Thyroid gland (tissue), 4 donors: ENCODE data around the gene NCF2. TPM values are rescaled to one million over a fixed set of nuclear protein-coding genes. Genes with fewer than 3 reads are reported as not detected.

Source experiments
- DNase-seq, 2 donors: peaks; one replicate each; pipeline ENCODE4 v3.0.0-alpha.2; 2019
- H3K27ac ChIP-seq, 3 donors: fragments of 200-600 bp; sonication (generic); 1 replicate in 2 of 3; 2 replicates in 1 of 3; pipeline ENCODE4 v1.5.1; 2016 to 2019; ENCODE audit warnings: mild to moderate bottlenecking in 1 of 3, moderate library complexity in 1 of 3
- H3K27me3 ChIP-seq: fragments of 200-600 bp; sonication (generic); one replicate; pipeline ENCODE4 v1.5.1; 2019
- H3K36me3 ChIP-seq, 2 donors: fragments of 200-600 bp; sonication (generic); one replicate each; pipeline ENCODE4 v1.5.1; 2016 to 2019
- H3K4me1 ChIP-seq, 2 donors: fragments of 200-600 bp; sonication (generic); one replicate each; pipeline ENCODE4 v1.5.1; 2017 to 2019
- H3K4me3 ChIP-seq, 3 donors: fragments of 200-600 bp; sonication (generic); replicated peaks in 1 of 3; 1 replicate in 2 of 3; 2 replicates in 1 of 3; pipeline ENCODE4 v1.5.1; 2016; ENCODE audit warnings: mild to moderate bottlenecking in 1 of 3
- H3K9me3 ChIP-seq: fragments of 200-600 bp; sonication (generic); one replicate; pipeline ENCODE4 v1.5.1; 2017
- POLR2A ChIP-seq, 2 donors: fragments of 450-650 bp; IDR thresholded peaks; one replicate each; pipeline ENCODE4 v1.6.1; 2017; ENCODE audit warnings: antibody characterized with exemption in 2 of 2, mild to moderate bottlenecking in 2 of 2, moderate library complexity in 1 of 2
- WGBS, 2 donors: methylation state at CpG; one replicate each; pipeline ENCODE4 v1.1.5; 2017; 5-methylcytosine and 5-hydroxymethylcytosine counted together
- intact Hi-C: fragments of 100-400 bp; cut with DNase I; formaldehyde crosslinking; loops from one replicate; pipeline ENCODE4 v1.15.1; 2023
- total RNA-seq, 4 donors: library from RNA; depleted of rRNA; stranded (reverse); fragments of >200 nt; gene quantifications; one replicate each; pipeline ENCODE4 v1.2.3, GENCODE V29; 2016
- TF ChIP-seq, protein P1 (sequence below), 6 experiments: fragments of 200-600 bp in 3 of 6; fragments of 450-650 bp in 3 of 6; sonication (generic) in 3 of 6; IDR thresholded peaks; one replicate each; pipeline ENCODE4 v1.5.1; 2016 to 2019; ENCODE audit warnings: antibody characterized with exemption in 6 of 6, mild to moderate bottlenecking in 2 of 6, inconsistent platforms in 1 of 6, moderate library complexity in 1 of 6

Gene NCF2
- total RNA-seq, 4 donors from 2014 or later, result 3.5 to 9.8 (median 4.5) TPM

DNA sequence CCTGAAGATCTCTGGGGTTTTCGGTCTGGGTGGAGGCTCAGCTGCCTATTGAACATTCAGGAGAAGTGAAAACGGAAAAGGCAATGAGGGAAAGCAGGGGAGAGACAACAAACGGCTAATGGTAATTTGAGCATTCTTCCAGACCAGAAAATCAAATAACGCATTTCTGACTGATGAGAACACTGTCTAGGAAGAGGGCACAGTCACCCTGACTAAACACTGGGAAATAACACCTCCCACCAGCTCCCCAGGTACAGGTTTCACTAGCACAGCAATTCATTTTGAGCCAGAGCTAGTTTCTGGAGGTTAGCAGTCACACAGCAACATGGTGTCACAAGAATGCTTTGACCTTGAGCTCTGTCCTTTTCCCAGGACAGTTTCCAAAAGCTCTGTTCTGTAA is 21.1 kb downstream of the NCF2 start:
- no peak for DNase-seq
- no peak overlapping the region for H3K4me3 ChIP-seq
- 81 to 83% methylated on average over 4 of the region's 4 CpGs for WGBS, 2 donors
- H3K36me3 ChIP-seq, result no peaks in the 10 kb centered on the region
- no peak overlapping the region for H3K27ac ChIP-seq
- no peaks in the 10 kb centered on the region for H3K9me3 ChIP-seq
- no peaks in the 10 kb centered on the region for H3K4me1 ChIP-seq
- no peaks in the 10 kb centered on the region for H3K27me3 ChIP-seq
- no peak for TF ChIP-seq POLR2A (IDR thresholded peaks at IDR 0.05)
- TF ChIP-seq, protein P1, sequence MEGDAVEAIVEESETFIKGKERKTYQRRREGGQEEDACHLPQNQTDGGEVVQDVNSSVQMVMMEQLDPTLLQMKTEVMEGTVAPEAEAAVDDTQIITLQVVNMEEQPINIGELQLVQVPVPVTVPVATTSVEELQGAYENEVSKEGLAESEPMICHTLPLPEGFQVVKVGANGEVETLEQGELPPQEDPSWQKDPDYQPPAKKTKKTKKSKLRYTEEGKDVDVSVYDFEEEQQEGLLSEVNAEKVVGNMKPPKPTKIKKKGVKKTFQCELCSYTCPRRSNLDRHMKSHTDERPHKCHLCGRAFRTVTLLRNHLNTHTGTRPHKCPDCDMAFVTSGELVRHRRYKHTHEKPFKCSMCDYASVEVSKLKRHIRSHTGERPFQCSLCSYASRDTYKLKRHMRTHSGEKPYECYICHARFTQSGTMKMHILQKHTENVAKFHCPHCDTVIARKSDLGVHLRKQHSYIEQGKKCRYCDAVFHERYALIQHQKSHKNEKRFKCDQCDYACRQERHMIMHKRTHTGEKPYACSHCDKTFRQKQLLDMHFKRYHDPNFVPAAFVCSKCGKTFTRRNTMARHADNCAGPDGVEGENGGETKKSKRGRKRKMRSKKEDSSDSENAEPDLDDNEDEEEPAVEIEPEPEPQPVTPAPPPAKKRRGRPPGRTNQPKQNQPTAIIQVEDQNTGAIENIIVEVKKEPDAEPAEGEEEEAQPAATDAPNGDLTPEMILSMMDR (IDR thresholded peaks at IDR 0.05), result no peak
- intact Hi-C loops, result no loop called here

DNA sequence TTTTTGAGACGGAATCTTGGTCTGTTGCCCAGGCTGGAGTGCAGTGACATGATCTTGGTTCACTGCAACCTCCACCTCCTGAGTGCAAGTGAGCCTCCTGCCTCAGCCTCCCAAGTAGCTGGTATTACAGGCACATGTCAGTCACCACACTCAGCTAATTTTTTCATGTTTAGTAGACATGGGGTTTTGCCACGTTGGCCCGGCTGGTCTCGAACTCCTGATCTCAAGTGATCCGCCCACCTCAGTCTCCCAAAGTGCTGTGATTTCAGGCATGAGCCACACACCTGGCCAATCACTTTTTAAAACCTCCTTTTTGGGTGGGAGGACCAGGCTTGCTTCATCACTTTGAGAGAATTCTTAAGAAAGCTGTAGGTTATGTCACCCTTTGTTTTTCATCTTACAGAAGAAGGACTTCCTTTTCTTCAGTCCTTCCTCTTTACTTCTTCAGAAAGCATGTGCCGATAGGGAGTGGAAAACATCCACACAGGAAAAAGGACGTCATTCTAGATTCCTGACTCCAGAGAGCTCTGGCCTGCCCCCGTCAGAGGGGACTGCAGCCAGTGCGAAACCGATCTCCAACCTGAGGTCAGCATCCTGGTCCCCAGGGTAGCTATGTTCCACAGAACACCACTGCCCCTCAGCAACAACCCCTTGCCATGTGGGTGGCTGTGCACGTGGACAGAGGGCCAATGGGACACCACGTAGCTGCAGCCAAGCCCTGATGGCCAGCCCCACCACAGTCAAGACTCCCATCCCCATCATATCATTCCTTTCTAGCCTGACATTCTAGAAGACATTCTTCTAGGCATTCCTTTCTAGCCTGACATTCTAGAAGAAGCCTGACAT is 21.9 kb downstream of the NCF2 start:
- Histone ChIP-seq H3K27me3 (no peaks in the 10 kb centered on the region), H3K9me3 (no peaks in the 10 kb centered on the region), H3K27ac (no peak overlapping the region), H3K4me1 (no peaks in the 10 kb centered on the region), H3K36me3 (no peaks in the 10 kb centered on the region), H3K4me3 (no peak overlapping the region)
- WGBS, 2 donors, result 73 to 80% methylated on average over 12 of the region's 12 CpGs
- DNase-seq, result no peak
- no peak for TF ChIP-seq POLR2A (IDR thresholded peaks at IDR 0.05)
- TF ChIP-seq, protein P1 (IDR thresholded peaks at IDR 0.05), result no peak
- intact Hi-C loops, result no loop called here

DNA sequence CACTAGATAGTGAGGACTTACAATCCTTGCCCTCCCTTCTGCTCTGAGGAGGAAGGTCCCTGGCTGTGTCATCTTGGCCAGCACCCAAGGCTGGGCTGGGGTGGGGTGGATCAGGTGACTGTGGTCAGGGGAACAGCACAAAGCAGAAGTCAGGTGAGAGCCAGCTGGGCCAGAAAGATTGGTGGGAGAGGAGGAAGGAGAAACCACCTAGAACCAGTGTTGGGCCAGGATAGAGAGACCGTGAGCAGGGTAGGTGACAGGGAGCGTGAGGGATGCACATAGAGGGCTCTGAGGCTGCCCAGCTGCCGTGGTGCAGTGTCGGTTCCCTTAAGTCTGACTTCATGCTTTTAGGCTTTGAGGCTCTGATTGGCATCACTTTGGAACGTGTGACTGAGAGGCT is 22.7 kb downstream of the NCF2 start:
- intact Hi-C loops, result no loop called here
- H3K9me3 ChIP-seq, result no peaks in the 10 kb centered on the region
- no peaks in the 10 kb centered on the region for H3K27me3 ChIP-seq
- H3K4me1 ChIP-seq, result no peaks in the 10 kb centered on the region
- peak; percentile 37 to 50 for DNase-seq
- no peak for TF ChIP-seq POLR2A (IDR thresholded peaks at IDR 0.05)
- TF ChIP-seq, protein P1 (IDR thresholded peaks at IDR 0.05), result no peak
- no peaks in the 10 kb centered on the region for H3K36me3 ChIP-seq
- no peak overlapping the region for H3K27ac ChIP-seq
- no peak overlapping the region for H3K4me3 ChIP-seq
- WGBS, 2 donors, result 71% methylated on average over 5 of the region's 5 CpGs

DNA sequence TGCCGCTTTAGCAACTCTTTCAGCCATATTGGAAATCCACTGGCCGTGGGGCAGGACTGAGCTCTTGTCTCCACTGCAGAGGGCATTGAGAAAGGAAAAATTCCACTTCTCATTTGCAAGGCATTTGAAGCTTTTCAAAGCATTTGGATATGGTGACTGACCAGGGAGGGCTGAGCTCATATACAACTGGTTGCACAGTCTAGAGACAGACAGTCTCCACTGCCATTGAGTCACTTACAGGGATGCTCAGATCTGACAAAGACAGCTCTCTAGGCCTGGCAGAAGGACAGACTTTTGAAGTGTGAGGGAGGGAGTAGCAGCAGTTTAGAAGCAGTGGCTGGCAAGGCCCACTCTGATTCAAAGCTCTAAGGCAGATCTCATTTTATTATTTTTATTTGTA is 24.2 kb downstream of the NCF2 start:
- intact Hi-C loops, result no loop called here
- no peak overlapping the region for H3K27ac ChIP-seq
- no peaks in the 10 kb centered on the region for H3K36me3 ChIP-seq
- WGBS, 2 donors, result 87 to 88% methylated on average over 2 of the region's 2 CpGs
- no peak overlapping the region for H3K4me3 ChIP-seq
- H3K27me3 ChIP-seq, result no peaks in the 10 kb centered on the region
- TF ChIP-seq POLR2A (IDR thresholded peaks at IDR 0.05), result no peak
- TF ChIP-seq, protein P1 (IDR thresholded peaks at IDR 0.05), result no peak
- DNase-seq, result no peak
- no peaks in the 10 kb centered on the region for H3K9me3 ChIP-seq
- no peaks in the 10 kb centered on the region for H3K4me1 ChIP-seq

DNA sequence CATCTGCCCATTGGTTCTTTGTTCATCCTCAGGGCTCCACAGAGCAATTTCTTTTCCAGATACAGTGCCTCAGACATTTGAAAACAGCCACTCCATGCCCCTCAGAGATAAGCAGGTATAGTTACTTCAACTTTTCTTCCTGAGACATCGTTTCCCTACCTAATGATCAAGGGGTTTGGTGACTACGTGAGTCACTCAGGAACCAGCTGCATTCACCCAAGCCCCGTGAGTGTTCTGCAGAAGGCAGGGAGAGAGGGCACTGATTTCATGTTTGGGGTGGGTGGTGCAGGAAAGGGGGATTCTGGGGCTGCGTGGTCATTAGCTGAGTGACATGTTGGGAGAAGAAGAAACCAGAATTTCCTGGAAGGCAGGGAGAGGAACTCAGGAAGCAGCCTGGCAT is 25.0 kb downstream of the NCF2 start:
- no peak overlapping the region for H3K27ac ChIP-seq
- no peaks in the 10 kb centered on the region for H3K4me1 ChIP-seq
- no peak for DNase-seq
- WGBS, 2 donors, result 57 to 60% methylated on average over 4 of the region's 4 CpGs
- no peaks in the 10 kb centered on the region for H3K36me3 ChIP-seq
- no peaks in the 10 kb centered on the region for H3K9me3 ChIP-seq
- no peak for TF ChIP-seq POLR2A (IDR thresholded peaks at IDR 0.05)
- TF ChIP-seq, protein P1 (IDR thresholded peaks at IDR 0.05), result no peak
- H3K4me3 ChIP-seq, result no peak overlapping the region
- H3K27me3 ChIP-seq, result no peaks in the 10 kb centered on the region
- intact Hi-C loops, result no loop called here
